SK-N-MC (cell line): ENCODE results near the gene STIMATE.

ENCODE experiments used
- DNase-seq: peaks from one replicate; pipeline ENCODE4 v3.0.0-alpha.2; 2011; ENCODE audit warnings: low read depth, low spot score
- H3K27ac ChIP-seq: fragments of 200-600 bp; sonication (generic); 2 replicates; pipeline ENCODE4 v1.5.1; 2016; ENCODE audit warnings: mixed run types
- H3K36me3 ChIP-seq: fragments of 200-600 bp; sonication (generic); 2 replicates; pipeline ENCODE4 v1.6.1; 2017; ENCODE audit warnings: antibody characterized with exemption, low read length, mixed read lengths; ENCODE audit not compliant: insufficient read depth
- H3K4me3 ChIP-seq: fragments of 200-600 bp; sonication (generic); 2 replicates; pipeline ENCODE4 v1.5.1; 2016
- H3K9ac ChIP-seq: fragments of 200-600 bp; sonication (generic); 2 replicates; pipeline ENCODE4 v1.8.0; 2017; ENCODE audit warnings: mixed run types, mixed read lengths; ENCODE audit not compliant: insufficient read length
- H3K9me3 ChIP-seq: fragments of 200-600 bp; sonication (generic); 2 replicates; pipeline ENCODE4 v1.6.1; 2017; ENCODE audit warnings: low read depth, mild to moderate bottlenecking, antibody characterized with exemption, low read length, moderate library complexity, mixed read lengths
- EZH2 ChIP-seq: fragments of 200-600 bp; sonication (generic); IDR thresholded peaks from one replicate; pipeline ENCODE4 v1.6.1; 2017; ENCODE audit warnings: antibody characterized with exemption
- FOXP2 ChIP-seq: optimal IDR thresholded peaks from 2 replicates; pipeline ENCODE3; 2011; ENCODE audit warnings: mild to moderate bottlenecking, moderate library complexity; ENCODE audit not compliant: insufficient read depth; ENCODE audit errors: extremely low read length, control extremely low read depth
- POLR2AphosphoS5 ChIP-seq: IDR thresholded peaks from 2 replicates; pipeline ENCODE4 v1.6.1; 2012; ENCODE audit warnings: mild to moderate bottlenecking, low read depth, low read length, borderline replicate concordance

STIMATE gene

GRCh38 chr3:52819936-52820335 lies 77.4 kb downstream of the STIMATE start:
- TF ChIP-seq POLR2AphosphoS5 (no peak), EZH2 (no peak), FOXP2 (no peak)
- no peaks in the 10 kb centered on the region for H3K9me3 ChIP-seq
- H3K36me3 ChIP-seq, result no peaks in the 10 kb centered on the region
- no peak overlapping the region for H3K27ac ChIP-seq
- H3K9ac ChIP-seq, result no peak overlapping the region
- no peak overlapping the region for H3K4me3 ChIP-seq
- DNase-seq, result no peak

DNA sequence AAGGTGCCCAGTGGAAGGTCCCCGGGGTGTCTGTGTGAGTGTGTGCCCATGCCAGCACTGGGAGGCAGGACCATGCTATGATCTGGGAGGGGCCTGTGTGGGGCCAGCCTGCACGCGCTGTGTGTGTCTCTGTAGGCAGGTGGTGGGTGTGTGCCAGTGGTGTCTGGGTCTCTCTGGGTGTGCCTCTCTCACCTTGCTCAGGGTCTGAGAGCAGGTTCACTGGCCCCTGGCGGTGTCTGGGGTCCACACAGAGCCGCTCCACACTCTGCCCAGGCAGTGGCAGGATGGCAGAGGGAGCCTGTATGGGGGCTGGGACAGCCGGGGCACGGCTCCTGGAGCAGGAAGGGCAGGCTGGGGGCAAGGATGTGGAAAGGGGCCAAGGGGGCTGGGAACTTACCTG lies 79.5 kb downstream of the STIMATE start:
- Histone ChIP-seq H3K9me3 (no peaks in the 10 kb centered on the region), H3K36me3 (no peaks in the 10 kb centered on the region), H3K9ac (no peak overlapping the region), H3K4me3 (no peak overlapping the region), H3K27ac (no peak overlapping the region)
- TF ChIP-seq FOXP2 (no peak), EZH2 (no peak), POLR2AphosphoS5 (no peak)
- no peak for DNase-seq

DNA sequence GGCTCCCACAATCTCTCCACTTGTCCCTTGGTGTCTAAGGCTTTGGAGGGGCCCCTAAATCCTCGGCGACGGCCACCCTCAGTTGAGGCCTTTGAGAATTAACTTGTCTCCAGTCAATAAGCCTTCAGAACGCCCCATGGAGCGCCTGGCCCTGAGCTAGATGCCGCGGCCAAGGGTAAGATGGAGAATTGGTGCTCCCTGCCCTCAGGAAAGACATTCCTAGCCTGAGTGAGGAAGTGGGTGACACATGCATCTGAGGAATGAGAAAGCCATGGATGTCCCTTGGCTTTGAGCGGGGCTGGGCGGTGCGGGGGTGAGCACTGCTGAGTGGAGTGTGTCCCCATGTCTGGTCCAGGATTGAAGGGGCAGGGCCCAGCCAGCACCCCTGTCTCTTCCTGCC lies 80.1 kb downstream of the STIMATE start:
- Histone ChIP-seq H3K9ac (no peak overlapping the region), H3K36me3 (no peaks in the 10 kb centered on the region), H3K9me3 (no peaks in the 10 kb centered on the region), H3K27ac (no peak overlapping the region), H3K4me3 (no peak overlapping the region)
- DNase-seq, result no peak
- no peak for TF ChIP-seq EZH2
- no peak for TF ChIP-seq FOXP2
- no peak for TF ChIP-seq POLR2AphosphoS5

- no peak for DNase-seq
- no peak overlapping the region for H3K9ac ChIP-seq
- H3K9me3 ChIP-seq, result no peaks in the 10 kb centered on the region
- H3K36me3 ChIP-seq, result no peaks in the 10 kb centered on the region
- no peak overlapping the region for H3K4me3 ChIP-seq
- TF ChIP-seq FOXP2, result no peak
- TF ChIP-seq POLR2AphosphoS5, result no peak
- TF ChIP-seq EZH2, result no peak
- H3K27ac ChIP-seq, result no peak overlapping the region
Observed at GRCh38 chr3:52816654-52817053, 80.7 kb downstream of the STIMATE start.

DNA sequence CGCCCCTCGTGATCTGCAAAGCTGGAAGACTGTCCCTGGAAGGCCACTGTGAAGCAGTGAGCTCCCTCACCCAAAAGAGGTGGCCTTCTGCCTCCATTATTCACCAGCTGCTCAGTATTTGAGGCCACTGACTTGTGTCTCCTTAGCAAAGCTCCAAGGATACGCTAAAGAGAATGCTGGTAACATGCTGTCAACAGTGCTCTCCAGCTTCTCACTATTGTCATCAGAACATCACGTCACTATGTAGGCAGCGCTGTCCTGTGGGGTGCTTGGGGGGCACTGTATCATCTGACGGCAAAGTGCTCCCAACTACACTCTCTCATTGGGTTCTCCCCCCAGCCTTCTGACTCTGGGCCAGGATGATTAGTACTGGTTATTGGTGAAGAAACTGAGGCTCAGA lies 81.1 kb downstream of the STIMATE start:
- TF ChIP-seq EZH2 (no peak), FOXP2 (no peak)
- Histone ChIP-seq H3K9ac (no peak overlapping the region), H3K27ac (no peak overlapping the region), H3K36me3 (no peaks in the 10 kb centered on the region), H3K4me3 (no peak overlapping the region), H3K9me3 (no peaks in the 10 kb centered on the region)
- no peak for DNase-seq

DNA sequence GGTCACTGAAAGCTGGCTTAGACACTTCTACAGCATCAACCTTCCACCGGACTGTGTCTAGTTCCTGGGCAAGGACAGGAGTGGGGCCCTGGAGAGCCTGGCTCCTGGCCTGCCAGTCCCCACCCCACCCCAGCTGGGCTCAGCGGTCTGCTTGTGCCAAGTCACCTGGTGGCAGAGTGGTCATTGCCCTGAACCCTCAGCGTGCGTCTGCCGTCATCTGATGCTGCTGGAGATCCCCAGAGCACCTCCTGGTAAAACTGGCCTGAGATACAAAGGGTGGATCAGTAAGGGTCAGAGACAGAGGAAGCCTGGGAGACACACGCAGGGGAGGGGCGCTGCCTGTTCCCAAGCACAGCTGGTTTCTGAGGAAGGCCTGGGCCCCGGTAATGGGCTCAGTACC lies 83.5 kb downstream of the STIMATE start:
- Histone ChIP-seq H3K4me3 (no peak overlapping the region), H3K27ac (no peak overlapping the region), H3K9me3 (no peaks in the 10 kb centered on the region), H3K36me3 (no peaks in the 10 kb centered on the region), H3K9ac (no peak overlapping the region)
- DNase-seq, result no peak
- no peak for TF ChIP-seq POLR2AphosphoS5
- TF ChIP-seq FOXP2, result no peak
- TF ChIP-seq EZH2, result no peak

- TF ChIP-seq POLR2AphosphoS5, result no peak
- DNase-seq, result no peak
- no peaks in the 10 kb centered on the region for H3K36me3 ChIP-seq
- H3K27ac ChIP-seq, result no peak overlapping the region
- H3K4me3 ChIP-seq, result no peak overlapping the region
- no peaks in the 10 kb centered on the region for H3K9me3 ChIP-seq
- no peak overlapping the region for H3K9ac ChIP-seq
Observed at GRCh38 chr3:52811452-52812011, 85.8 kb downstream of the STIMATE start.

DNA sequence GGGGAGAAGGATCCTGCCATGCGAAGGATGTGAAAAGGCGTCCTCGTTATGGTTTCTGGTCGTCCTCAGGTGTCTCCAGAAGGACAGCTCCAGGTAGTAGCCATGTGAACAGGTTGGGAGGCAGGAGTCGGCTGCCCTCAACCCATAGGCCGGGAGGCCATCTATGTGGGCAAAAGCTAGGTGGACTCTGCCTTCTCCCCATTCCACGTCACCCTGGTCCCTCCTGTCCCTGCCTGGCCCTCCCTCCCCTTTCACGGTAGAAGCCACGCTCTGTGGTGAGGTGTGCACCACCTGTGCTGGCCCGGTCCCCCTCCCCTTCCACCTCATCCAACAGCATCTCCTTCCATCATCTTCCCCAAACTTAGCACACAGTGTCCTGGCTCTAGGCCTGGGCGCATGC lies 86.4 kb downstream of the STIMATE start:
- DNase-seq, result no peak
- Histone ChIP-seq H3K9ac (no peak overlapping the region), H3K36me3 (no peaks in the 10 kb centered on the region), H3K27ac (no peak overlapping the region), H3K9me3 (no peaks in the 10 kb centered on the region), H3K4me3 (no peak overlapping the region)
- TF ChIP-seq EZH2 (no peak), FOXP2 (no peak)

GRCh38 chr3:52809662-52810377 lies 87.5 kb downstream of the STIMATE start:
- Histone ChIP-seq H3K36me3 (no peaks in the 10 kb centered on the region), H3K27ac (no peak overlapping the region), H3K9ac (no peak overlapping the region), H3K9me3 (no peaks in the 10 kb centered on the region), H3K4me3 (no peak overlapping the region)
- TF ChIP-seq POLR2AphosphoS5, result no peak
- DNase-seq, result no peak

DNA sequence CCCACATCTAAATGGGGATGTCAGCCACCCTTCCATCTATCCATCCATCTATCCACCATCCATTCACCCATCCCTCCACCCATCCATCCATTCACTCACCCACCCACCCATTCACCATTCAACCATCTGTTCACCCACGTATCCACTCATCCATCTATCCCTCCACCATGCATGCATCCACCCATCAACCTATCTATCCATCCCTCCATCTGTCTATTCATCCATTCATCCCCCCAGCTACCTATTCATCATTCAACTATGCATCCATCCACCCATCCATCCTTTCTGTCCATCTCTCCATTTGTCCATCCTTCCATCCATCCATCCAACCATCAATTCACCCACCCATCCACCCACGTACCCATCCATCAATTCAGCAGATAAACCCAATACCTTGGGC lies 88.2 kb downstream of the STIMATE start:
- TF ChIP-seq POLR2AphosphoS5, result no peak
- TF ChIP-seq FOXP2, result no peak
- no peak for TF ChIP-seq EZH2
- Histone ChIP-seq H3K4me3 (no peak overlapping the region), H3K27ac (no peak overlapping the region)

More for the DNA sequence above, 88.2 kb downstream of the STIMATE start:
- H3K9ac ChIP-seq, result no peak overlapping the region
- H3K9me3 ChIP-seq, result no peaks in the 10 kb centered on the region
- DNase-seq, result no peak
- no peaks in the 10 kb centered on the region for H3K36me3 ChIP-seq
